Stomach (tissue), 9 donors: ENCODE data around the gene CRISPLD2. TPM values are rescaled to one million over a fixed set of nuclear protein-coding genes. Genes with fewer than 3 reads are reported as not detected.
A peak's percentile ranks its signal among the peaks of the same experiment; 100 is the strongest.

Experiments used
- DNase-seq, 2 donors: peaks; one replicate each; pipeline versions ENCODE4 v3.0.0 to v3.0.0-alpha.2; 2013 to 2019
- H3K27ac ChIP-seq, 5 donors: fragments of 200-600 bp in 4 of 5; sonication (generic) in 4 of 5; one replicate each; pipeline ENCODE4 v1.5.1; 2013 to 2019; ENCODE audit warnings: mild to moderate bottlenecking in 1 of 5, moderate library complexity in 1 of 5
- H3K27me3 ChIP-seq, 3 donors: fragments of 200-600 bp; sonication (generic); one replicate each; pipeline ENCODE4 v1.5.1; 2017 to 2019; ENCODE audit warnings: mixed run types in 1 of 3
- H3K36me3 ChIP-seq, 4 donors: fragments of 200-600 bp; sonication (generic); 1 replicate in 3 of 4; 2 replicates in 1 of 4; pipeline ENCODE4 v1.5.1; 2016 to 2019
- H3K4me1 ChIP-seq, 4 donors: fragments of 200-600 bp; sonication (generic); one replicate each; pipeline ENCODE4 v1.5.1; 2016 to 2019
- H3K4me3 ChIP-seq, 4 donors: fragments of 200-600 bp; sonication (generic) in 3 of 4; one replicate each; pipeline ENCODE4 v1.5.1; 2016 to 2019; ENCODE audit warnings: mild to moderate bottlenecking in 1 of 4
- H3K9me3 ChIP-seq, 4 donors: fragments of 200-600 bp; sonication (generic); one replicate each; pipeline ENCODE4 v1.5.1; 2016 to 2019
- EP300 ChIP-seq: sonication (generic); formaldehyde crosslinking; IDR thresholded peaks from one replicate; pipeline ENCODE4 v1.6.1; 2017; ENCODE audit warnings: antibody characterized with exemption
- POLR2A ChIP-seq, 4 donors: fragments of 450-650 bp; IDR thresholded peaks; one replicate each; pipeline ENCODE4 v1.6.1; 2016; ENCODE audit warnings: antibody characterized with exemption in 4 of 4, control low read depth in 2 of 4, mild to moderate bottlenecking in 1 of 4, moderate library complexity in 1 of 4
- POLR2AphosphoS5 ChIP-seq, 3 donors: sonication (generic); formaldehyde crosslinking; IDR thresholded peaks; one replicate each; pipeline ENCODE4 v1.6.1; 2016; ENCODE audit warnings: antibody characterized with exemption in 3 of 3
- WGBS, 5 donors: extraction: QIAGEN DNeasy Blood & Tissue Kit in 3 of 5; methylation state at CpG; one replicate each; pipeline versions ENCODE4 v1.1.5 to v1.1.7; 2013 to 2018; 5-methylcytosine and 5-hydroxymethylcytosine counted together
- intact Hi-C: fragments of 100-400 bp; cut with DNase I; formaldehyde crosslinking; loops from one replicate; pipeline ENCODE4 v1.15.1; 2023; ENCODE audit warnings: low total_unique reads
- polyA plus RNA-seq, 3 donors: library from polyadenylated mRNA; stranded (reverse); fragments of 200-250 nt; gene quantifications; one replicate each; pipeline ENCODE4 v1.2.3, GENCODE V29; 2013
- total RNA-seq, 5 donors: library from RNA; depleted of rRNA; stranded (reverse); fragments of >200 nt; gene quantifications; one replicate each; pipeline versions ENCODE4 v1.1.0 to v1.2.3, GENCODE V29; 2014 to 2016
- TF ChIP-seq, protein P1 (sequence below), 7 experiments: fragments of 450-650 bp in 4 of 7; fragments of 200-600 bp in 3 of 7; sonication (generic) in 3 of 7; IDR thresholded peaks; one replicate each; pipeline ENCODE4 v1.5.1; 2016 to 2019; ENCODE audit warnings: antibody characterized with exemption in 7 of 7, control low read depth in 2 of 7, mild to moderate bottlenecking in 1 of 7
- donor health status: healthy with polysubstance abuse.
- donor health status: Bipolar disorder and iron deficiency.
- donor health status: healthy.

CRISPLD2 gene
- total and polyA plus RNA-seq, 8 donors: 18.3 to 242 (median 95.8) TPM

DNA sequence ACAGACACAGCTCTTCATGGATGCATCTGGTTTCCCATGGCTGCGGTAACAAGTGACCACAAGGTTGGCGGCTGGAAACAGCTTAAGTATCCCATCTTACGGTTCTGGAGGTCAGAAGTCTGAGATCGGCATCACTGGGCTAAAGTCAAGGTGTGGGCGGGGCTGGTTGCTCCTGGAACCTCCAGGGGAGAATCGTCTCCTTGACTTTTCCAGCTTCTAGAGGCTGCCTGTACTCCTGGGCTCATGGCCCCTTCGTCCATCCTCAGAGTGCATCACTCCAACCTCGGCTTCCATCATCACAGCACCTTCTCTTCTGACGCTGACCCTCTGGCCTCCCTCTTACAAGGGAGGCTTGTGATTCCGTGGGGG, 12.9 kb upstream of the CRISPLD2 start:
- peak overlapping the region in 2 of 5 donors; percentile 68 to 79 for H3K27ac ChIP-seq
- H3K4me1 ChIP-seq: peaks cover 0 to 12% (median 4%) of the 10 kb centered on the region in 4 donors
- no peak overlapping the region for H3K4me3 ChIP-seq
- TF ChIP-seq POLR2A (IDR thresholded peaks at IDR 0.05) (no peak), POLR2AphosphoS5 (IDR thresholded peaks at IDR 0.05) (no peak), EP300 (no peak)
- TF ChIP-seq, protein P1, sequence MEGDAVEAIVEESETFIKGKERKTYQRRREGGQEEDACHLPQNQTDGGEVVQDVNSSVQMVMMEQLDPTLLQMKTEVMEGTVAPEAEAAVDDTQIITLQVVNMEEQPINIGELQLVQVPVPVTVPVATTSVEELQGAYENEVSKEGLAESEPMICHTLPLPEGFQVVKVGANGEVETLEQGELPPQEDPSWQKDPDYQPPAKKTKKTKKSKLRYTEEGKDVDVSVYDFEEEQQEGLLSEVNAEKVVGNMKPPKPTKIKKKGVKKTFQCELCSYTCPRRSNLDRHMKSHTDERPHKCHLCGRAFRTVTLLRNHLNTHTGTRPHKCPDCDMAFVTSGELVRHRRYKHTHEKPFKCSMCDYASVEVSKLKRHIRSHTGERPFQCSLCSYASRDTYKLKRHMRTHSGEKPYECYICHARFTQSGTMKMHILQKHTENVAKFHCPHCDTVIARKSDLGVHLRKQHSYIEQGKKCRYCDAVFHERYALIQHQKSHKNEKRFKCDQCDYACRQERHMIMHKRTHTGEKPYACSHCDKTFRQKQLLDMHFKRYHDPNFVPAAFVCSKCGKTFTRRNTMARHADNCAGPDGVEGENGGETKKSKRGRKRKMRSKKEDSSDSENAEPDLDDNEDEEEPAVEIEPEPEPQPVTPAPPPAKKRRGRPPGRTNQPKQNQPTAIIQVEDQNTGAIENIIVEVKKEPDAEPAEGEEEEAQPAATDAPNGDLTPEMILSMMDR (IDR thresholded peaks at IDR 0.05): no peak
- DNase-seq: no peak
- intact Hi-C loops: no loop called here
- no peaks in the 10 kb centered on the region for H3K36me3 ChIP-seq
- no peaks in the 10 kb centered on the region for H3K27me3 ChIP-seq
- 85 to 93% (median 88%) methylated on average over 7 to 10 of the region's 10 CpGs for WGBS, 5 donors
- H3K9me3 ChIP-seq: no peaks in the 10 kb centered on the region

DNA sequence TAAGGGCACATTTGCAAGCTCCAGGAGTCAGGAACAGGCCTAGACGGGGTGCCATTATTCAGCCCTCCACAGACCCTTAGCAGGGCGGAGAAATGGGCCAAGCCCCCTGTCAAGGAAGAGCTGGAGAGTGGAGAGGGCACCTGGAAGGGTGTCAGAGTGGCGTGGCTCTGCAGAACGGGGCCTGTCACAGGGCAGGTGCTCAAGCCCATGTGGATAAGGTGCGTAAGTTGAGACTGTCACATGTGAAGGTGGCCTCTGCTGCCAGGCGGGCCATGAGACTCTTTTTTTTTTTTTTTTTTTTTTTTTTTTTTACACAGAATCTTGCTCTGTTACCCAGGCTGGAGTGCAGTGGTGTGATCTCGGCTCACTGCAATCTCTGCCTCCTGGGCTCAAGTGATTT, 12.0 kb upstream of the CRISPLD2 start:
- intact Hi-C loops: no loop called here
- no peak overlapping the region for H3K4me3 ChIP-seq
- H3K27me3 ChIP-seq: no peaks in the 10 kb centered on the region
- WGBS, 5 donors: 84 to 94% (median 88%) methylated on average over 7 of the region's 7 CpGs
- H3K9me3 ChIP-seq: no peaks in the 10 kb centered on the region
- no peak for TF ChIP-seq POLR2AphosphoS5 (IDR thresholded peaks at IDR 0.05)
- no peak for TF ChIP-seq EP300
- no peak for TF ChIP-seq POLR2A (IDR thresholded peaks at IDR 0.05)
- TF ChIP-seq, protein P1 (IDR thresholded peaks at IDR 0.05): no peak
- no peak for DNase-seq
- no peaks in the 10 kb centered on the region for H3K36me3 ChIP-seq
- no peak overlapping the region for H3K27ac ChIP-seq
- peaks cover 0 to 12% (median 4%) of the 10 kb centered on the region in 4 donors for H3K4me1 ChIP-seq

DNA sequence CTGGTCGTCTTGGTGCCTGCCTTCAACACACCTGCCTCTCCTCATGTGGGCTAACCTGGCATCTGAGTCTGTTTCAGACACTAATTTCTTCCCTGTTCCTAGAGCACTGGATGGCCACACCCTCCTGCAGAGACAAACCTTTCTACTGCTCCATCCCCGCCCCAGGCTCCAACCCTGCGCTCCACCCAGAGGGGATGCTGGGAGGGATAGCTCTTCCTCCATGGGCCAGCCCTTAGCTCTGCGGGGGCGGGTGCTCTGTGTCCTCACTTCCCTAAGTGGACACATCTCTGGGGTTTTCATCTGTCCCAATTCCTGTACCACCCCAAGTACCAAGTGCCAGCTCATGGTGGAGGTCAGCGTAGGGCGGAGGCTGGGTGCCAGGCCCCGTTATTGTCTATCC, 11.0 kb upstream of the CRISPLD2 start:
- H3K9me3 ChIP-seq: no peaks in the 10 kb centered on the region
- H3K4me1 ChIP-seq: peaks cover 0 to 12% (median 4%) of the 10 kb centered on the region in 4 donors
- H3K27me3 ChIP-seq: no peaks in the 10 kb centered on the region
- no peak overlapping the region for H3K27ac ChIP-seq
- TF ChIP-seq POLR2AphosphoS5 (IDR thresholded peaks at IDR 0.05) (no peak), EP300 (no peak), POLR2A (IDR thresholded peaks at IDR 0.05) (no peak)
- TF ChIP-seq, protein P1 (IDR thresholded peaks at IDR 0.05): no peak
- H3K36me3 ChIP-seq: no peaks in the 10 kb centered on the region
- H3K4me3 ChIP-seq: no peak overlapping the region
- WGBS, 5 donors: 77 to 89% (median 87%) methylated on average over 8 of the region's 8 CpGs
- intact Hi-C loops: no loop called here
- no peak for DNase-seq

DNA sequence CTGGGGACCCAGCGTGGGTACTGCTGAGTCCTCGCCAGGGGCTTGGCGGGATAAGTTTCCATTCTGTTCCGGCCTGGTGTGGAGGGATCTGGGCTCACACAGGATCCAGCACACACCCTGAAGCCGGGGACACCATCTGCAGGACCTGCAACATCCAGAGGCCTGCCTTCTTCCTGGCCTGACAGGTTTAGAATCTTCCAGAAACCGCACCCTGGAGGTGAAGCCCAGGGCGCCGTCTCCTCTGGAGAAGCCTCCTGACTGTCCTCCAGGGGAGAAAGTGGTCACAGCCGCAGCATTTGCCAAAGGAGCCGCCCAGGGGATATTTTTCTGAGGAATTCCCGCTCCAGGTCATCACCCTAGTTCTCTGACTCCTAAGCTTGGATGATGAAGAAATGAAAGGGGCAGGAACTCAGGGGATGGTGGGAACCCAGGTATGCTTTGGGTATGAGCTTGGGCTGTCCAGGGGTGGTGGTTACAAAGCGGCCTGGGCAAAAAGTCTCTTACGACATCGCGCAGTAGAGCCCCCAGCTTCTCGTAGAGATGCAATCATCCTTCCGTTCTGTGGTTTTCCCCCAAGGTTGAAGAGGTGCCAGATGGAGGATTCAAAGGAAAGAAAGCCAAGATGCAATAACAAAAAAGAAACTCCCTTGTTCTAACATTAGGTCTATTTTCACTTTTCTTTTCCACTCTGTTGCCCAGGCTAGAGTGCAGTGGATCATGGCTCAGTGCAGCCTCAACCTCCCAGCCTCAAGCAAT, 9.1 kb upstream of the CRISPLD2 start:
- TF ChIP-seq EP300 (no peak), POLR2A (IDR thresholded peaks at IDR 0.05) (no peak)
- TF ChIP-seq, protein P1 (IDR thresholded peaks at IDR 0.05): no peak
- intact Hi-C loops: no loop called here
- DNase-seq: no peak
- Histone ChIP-seq H3K9me3 (no peaks in the 10 kb centered on the region), H3K4me3 (no peak overlapping the region), H3K27me3 (no peaks in the 10 kb centered on the region), H3K4me1 (peaks cover 0 to 12% (median 4%) of the 10 kb centered on the region in 4 donors), H3K27ac (peak overlapping the region in 4 of 5 donors; percentile 6 to 67 (median 31)), H3K36me3 (no peaks in the 10 kb centered on the region)
- WGBS, 5 donors: 65 to 78% (median 77%) methylated on average over 8 to 17 of the region's 17 CpGs
